ENCODE measurements around the gene TATDN2.

- TF ChIP-seq CTCF (conservative IDR thresholded peaks at IDR 0.05; ENCODE audit: low read length), result no peak
- TF ChIP-seq EZH2phosphoT487 (IDR thresholded peaks at IDR 0.05; ENCODE audit: borderline replicate concordance, low read depth, low read length), result no peak
Observed at GRCh38 chr3:10288575-10288960, 40.3 kb downstream of the TATDN2 start.
